Measurements from ENCODE around the gene GATA2. TPM values are rescaled to one million over a fixed set of nuclear protein-coding genes. Genes with fewer than 3 reads are reported as not detected.

The GATA2 gene
- total RNA-seq, 1 experiment from 2014 or later = 9.6 TPM

DNA sequence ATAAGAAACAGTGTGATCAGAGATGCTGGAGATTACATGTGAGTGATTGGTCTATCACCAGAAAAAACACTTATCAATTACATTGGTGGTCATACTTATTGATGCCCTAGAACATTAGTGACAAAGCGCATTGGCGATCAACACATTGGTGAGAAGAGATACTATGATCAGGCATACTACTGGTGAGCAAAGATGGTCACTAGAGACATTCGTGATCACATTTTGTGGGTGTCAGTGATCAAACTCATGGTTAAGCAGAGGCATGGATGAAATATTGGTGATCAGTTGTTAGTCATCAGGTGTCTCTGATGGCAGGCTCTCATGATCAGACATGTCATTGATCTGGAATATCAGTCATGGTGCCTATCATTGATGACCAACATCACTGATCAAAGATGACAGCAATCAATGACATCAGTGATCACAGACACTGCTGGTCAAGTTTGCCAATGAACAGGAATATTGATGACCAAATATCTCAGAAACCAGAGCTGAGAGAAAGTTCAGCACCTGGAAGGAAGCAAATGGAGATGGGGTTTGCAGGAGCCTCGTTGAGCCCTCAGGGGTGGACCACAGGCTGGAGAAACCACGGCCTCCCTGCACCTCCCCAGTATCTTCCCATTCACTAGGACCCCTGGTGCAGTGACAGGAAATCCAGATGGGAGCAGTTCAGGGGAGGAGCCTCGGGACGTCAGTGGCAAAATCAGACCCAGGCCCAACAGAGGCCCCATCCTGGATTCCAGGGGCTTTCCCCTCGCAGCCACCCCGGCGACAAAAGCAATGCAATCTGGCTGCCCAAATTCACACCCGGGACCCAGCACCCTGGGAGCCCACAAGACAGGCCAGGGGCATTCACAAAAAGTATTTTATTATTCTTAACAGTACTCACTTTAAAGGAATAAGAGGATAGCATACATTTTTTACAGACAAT is 14.2 kb downstream of the GATA2 start:
- Mint-ChIP-seq H3K9me3 (ENCODE audit: low read depth, unreplicated experiment) (no peaks in the 10 kb centered on the region), H3K4me3 (ENCODE audit: low read depth, unreplicated experiment) (no peak overlapping the region), H3K4me1 (ENCODE audit: low read depth, unreplicated experiment) (no peaks in the 10 kb centered on the region), H3K27ac (ENCODE audit: unreplicated experiment) (no peak overlapping the region), H3K27me3 (ENCODE audit: unreplicated experiment) (peaks cover 32% of the 10 kb centered on the region), H3K36me3 (ENCODE audit: insufficient read depth, unreplicated experiment) (peaks cover 5% of the 10 kb centered on the region)
- no peak for TF ChIP-seq CTCF (IDR thresholded peaks at IDR 0.05; ENCODE audit: unreplicated experiment)
- CTCF ChIA-PET = no interaction called here
- BruUV-seq (replicated peaks) = no TSS peak
- intact Hi-C loops (cut with micrococcal nuclease; ENCODE audit: unreplicated experiment) = no loop called here
- no peak for DNase-seq

- CTCF ChIA-PET = interaction anchor here (0.7 to 1.0 kb wide), 2 partner anchors 143 to 406 kb away, joined by 3 to 4 read pairs; no protein-coding TSS in a partner anchor
- intact Hi-C loops (cut with micrococcal nuclease; ENCODE audit: unreplicated experiment) = no loop called here
- no peaks in the 10 kb centered on the region for H3K9me3 Mint-ChIP-seq (ENCODE audit: low read depth, unreplicated experiment)
- TF ChIP-seq CTCF (IDR thresholded peaks at IDR 0.05; ENCODE audit: unreplicated experiment) = no peak
- H3K4me1 Mint-ChIP-seq (ENCODE audit: low read depth, unreplicated experiment) = no peaks in the 10 kb centered on the region
- H3K27ac Mint-ChIP-seq (ENCODE audit: unreplicated experiment) = no peak overlapping the region
- no peak for DNase-seq
- peaks cover 54% of the 10 kb centered on the region for H3K27me3 Mint-ChIP-seq (ENCODE audit: unreplicated experiment)
- no TSS peak for BruUV-seq (replicated peaks)
- H3K4me3 Mint-ChIP-seq (ENCODE audit: low read depth, unreplicated experiment) = no peak overlapping the region
- peaks cover 5% of the 10 kb centered on the region for H3K36me3 Mint-ChIP-seq (ENCODE audit: insufficient read depth, unreplicated experiment)
Measured at GRCh38 chr3:128476659-128477058, 16.3 kb downstream of the GATA2 start.

DNA sequence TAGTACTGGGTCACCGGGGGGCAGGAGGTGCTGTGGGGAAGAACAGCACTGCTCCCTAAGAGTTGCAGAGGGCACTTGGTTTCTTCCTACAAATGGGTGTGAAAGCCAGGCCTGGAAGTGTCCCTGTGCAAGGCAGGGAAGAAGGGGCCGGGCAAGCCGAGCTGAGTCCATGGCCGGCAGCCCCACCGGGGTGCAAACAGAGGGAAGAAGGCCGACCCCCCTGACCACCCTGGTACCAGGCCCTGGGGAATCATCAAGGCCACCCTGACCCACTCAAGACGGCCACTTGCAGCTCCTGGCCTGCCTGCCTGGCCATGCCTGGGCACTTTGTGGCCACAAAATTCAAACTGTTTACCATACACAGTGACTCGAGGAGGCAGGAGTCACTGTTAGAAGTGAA is 17.6 kb downstream of the GATA2 start:
- H3K27ac Mint-ChIP-seq (ENCODE audit: unreplicated experiment) = no peak overlapping the region
- no peak overlapping the region for H3K4me3 Mint-ChIP-seq (ENCODE audit: low read depth, unreplicated experiment)
- H3K27me3 Mint-ChIP-seq (ENCODE audit: unreplicated experiment) = peaks cover 67% of the 10 kb centered on the region
- intact Hi-C loops (cut with micrococcal nuclease; ENCODE audit: unreplicated experiment) = no loop called here
- H3K36me3 Mint-ChIP-seq (ENCODE audit: insufficient read depth, unreplicated experiment) = peaks cover 5% of the 10 kb centered on the region
- H3K9me3 Mint-ChIP-seq (ENCODE audit: low read depth, unreplicated experiment) = no peaks in the 10 kb centered on the region
- no peak for TF ChIP-seq CTCF (IDR thresholded peaks at IDR 0.05; ENCODE audit: unreplicated experiment)
- no TSS peak for BruUV-seq (replicated peaks)
- no peak for DNase-seq
- no peaks in the 10 kb centered on the region for H3K4me1 Mint-ChIP-seq (ENCODE audit: low read depth, unreplicated experiment)
- CTCF ChIA-PET = no interaction called here

DNA sequence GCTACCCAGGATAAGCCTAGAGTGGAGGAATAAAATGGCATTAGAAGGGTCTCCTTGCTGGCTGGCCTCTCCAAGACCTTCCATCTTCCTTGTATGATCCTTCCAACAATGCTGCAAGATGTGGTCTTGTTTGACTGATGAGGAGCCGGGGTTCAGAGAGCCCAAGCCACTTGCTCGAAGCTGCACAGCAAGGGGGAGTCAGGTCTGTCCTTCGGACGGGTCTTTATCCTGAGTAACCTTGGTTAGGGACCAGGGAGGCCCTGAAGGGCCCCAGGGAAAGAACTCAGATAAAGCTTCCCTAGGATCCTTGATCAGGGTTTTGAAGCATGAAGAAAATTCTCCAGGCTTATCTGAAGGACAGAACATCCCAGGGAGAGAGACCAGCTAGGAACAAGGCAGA is 19.3 kb downstream of the GATA2 start:
- BruUV-seq (replicated peaks) = no TSS peak
- Mint-ChIP-seq H3K9me3 (ENCODE audit: low read depth, unreplicated experiment) (no peaks in the 10 kb centered on the region), H3K4me1 (ENCODE audit: low read depth, unreplicated experiment) (no peaks in the 10 kb centered on the region), H3K36me3 (ENCODE audit: insufficient read depth, unreplicated experiment) (no peaks in the 10 kb centered on the region), H3K27ac (ENCODE audit: unreplicated experiment) (no peak overlapping the region), H3K27me3 (ENCODE audit: unreplicated experiment) (peaks cover 74% of the 10 kb centered on the region), H3K4me3 (ENCODE audit: low read depth, unreplicated experiment) (no peak overlapping the region)
- intact Hi-C loops (cut with micrococcal nuclease; ENCODE audit: unreplicated experiment) = no loop called here
- no peak for TF ChIP-seq CTCF (IDR thresholded peaks at IDR 0.05; ENCODE audit: unreplicated experiment)
- no peak for DNase-seq
- CTCF ChIA-PET = interaction anchor here (0.6 kb wide), 1 partner anchor 275 kb away, joined by 3 read pairs; no protein-coding TSS in a partner anchor

Data from Calu3 (cell line).